Trophoblast cell (in vitro differentiated cells and primary cell): ENCODE data around the gene SUMO1.
"Not testable (repeated sequence)": the region's sequence is repeated elsewhere in the genome, so short reads cannot be mapped to it uniquely, and the experiment has no call there.

ENCODE experiments used
- DNase-seq, 2 donors: peaks; one replicate each; pipeline ENCODE4 v3.0.0-alpha.2; 2016
- H2AFZ ChIP-seq: 2 replicates; pipeline ENCODE4 v1.6.1; 2013; ENCODE audit warnings: low read length, moderate library complexity, mild to moderate bottlenecking; ENCODE audit not compliant: insufficient read depth, poor library complexity
- H2AK5ac ChIP-seq: 2 replicates; pipeline ENCODE4 v1.6.1; 2013; ENCODE audit warnings: mild to moderate bottlenecking, low read length
- H2BK120ac ChIP-seq: 2 replicates; pipeline ENCODE4 v1.6.1; 2013; ENCODE audit warnings: low read length, mild to moderate bottlenecking, moderate library complexity; ENCODE audit not compliant: insufficient read depth, poor library complexity
- H2BK12ac ChIP-seq: 2 replicates; pipeline ENCODE4 v1.6.1; 2013; ENCODE audit warnings: mild to moderate bottlenecking, low read length, moderate library complexity
- H2BK5ac ChIP-seq: 2 replicates; pipeline ENCODE4 v1.6.1; 2013; ENCODE audit warnings: low read length, low read depth, moderate library complexity, mild to moderate bottlenecking; ENCODE audit not compliant: poor library complexity
- H3K14ac ChIP-seq: 2 replicates; pipeline ENCODE4 v1.6.1; 2013; ENCODE audit warnings: mild to moderate bottlenecking, low read length
- H3K18ac ChIP-seq: 2 replicates; pipeline ENCODE4 v1.6.1; 2013; ENCODE audit warnings: mild to moderate bottlenecking, low read length
- H3K23ac ChIP-seq: 2 replicates; pipeline ENCODE4 v1.6.1; 2013; ENCODE audit warnings: low read length
- H3K27ac ChIP-seq: 2 replicates; pipeline ENCODE4 v1.5.1; 2013; ENCODE audit warnings: low read depth, mild to moderate bottlenecking, inconsistent platforms, low read length, moderate library complexity
- H3K27me3 ChIP-seq: 2 replicates; pipeline ENCODE4 v1.6.1; 2013; ENCODE audit warnings: inconsistent platforms, mild to moderate bottlenecking, low read length, moderate library complexity; ENCODE audit not compliant: insufficient read depth
- H3K36me3 ChIP-seq, 2 experiments: 1 replicate in 1 of 2; 2 replicates in 1 of 2; pipeline ENCODE4 v1.6.1; 2013; ENCODE audit warnings: low read length in 2 of 2, mild to moderate bottlenecking in 2 of 2, moderate library complexity in 1 of 2; ENCODE audit not compliant: insufficient read depth in 2 of 2, control insufficient read depth in 1 of 2
- H3K4ac ChIP-seq: 2 replicates; pipeline ENCODE4 v1.6.1; 2013; ENCODE audit warnings: low read depth, mild to moderate bottlenecking, low read length, moderate library complexity
- H3K4me1 ChIP-seq, 2 experiments: 1 replicate in 1 of 2; 2 replicates in 1 of 2; pipeline ENCODE4 v1.6.1; 2013; ENCODE audit warnings: low read length in 2 of 2, mild to moderate bottlenecking in 2 of 2, moderate library complexity in 1 of 2; ENCODE audit not compliant: insufficient read depth in 2 of 2, control insufficient read depth in 1 of 2
- H3K4me2 ChIP-seq: 2 replicates; pipeline ENCODE4 v1.6.1; 2013; ENCODE audit warnings: inconsistent platforms, mild to moderate bottlenecking, low read length, moderate library complexity
- H3K4me3 ChIP-seq: 2 replicates; pipeline ENCODE4 v1.5.1; 2013; ENCODE audit warnings: mild to moderate bottlenecking, low read depth, low read length, inconsistent platforms
- H3K79me1 ChIP-seq: one replicate; pipeline ENCODE4 v1.6.1; 2013; ENCODE audit warnings: low read length
- H3K79me2 ChIP-seq: 2 replicates; pipeline ENCODE4 v1.6.1; 2013; ENCODE audit warnings: low read length, mild to moderate bottlenecking; ENCODE audit not compliant: control insufficient read depth, insufficient read depth, poor library complexity
- H3K9ac ChIP-seq: 2 replicates; pipeline ENCODE4 v1.6.1; 2013; ENCODE audit warnings: mild to moderate bottlenecking, low read length
- H3K9me3 ChIP-seq: 2 replicates; pipeline ENCODE4 v1.6.1; 2013; ENCODE audit warnings: low read depth, mild to moderate bottlenecking, control low read depth, inconsistent platforms, low read length; ENCODE audit not compliant: insufficient read depth
- H4K12ac ChIP-seq: 2 replicates; pipeline ENCODE4 v1.6.1; 2013; ENCODE audit warnings: low read depth, mild to moderate bottlenecking, low read length, moderate library complexity
- H4K8ac ChIP-seq: 2 replicates; pipeline ENCODE4 v1.6.1; 2013; ENCODE audit warnings: low read depth, mild to moderate bottlenecking, low read length, moderate library complexity
- H4K91ac ChIP-seq: one replicate; pipeline ENCODE4 v1.6.1; 2013; ENCODE audit warnings: low read depth, mild to moderate bottlenecking, low read length, moderate library complexity
- WGBS: extraction: QIAGEN DNeasy Blood & Tissue Kit; methylation state at CpG from one replicate; pipeline ENCODE4 v1.1.7; 2013; ENCODE audit warnings: missing lambda C conversion rate; ENCODE audit not compliant: insufficient read length, insufficient coverage; ENCODE audit errors: extremely low coverage; 5-methylcytosine and 5-hydroxymethylcytosine counted together

Gene SUMO1

DNA sequence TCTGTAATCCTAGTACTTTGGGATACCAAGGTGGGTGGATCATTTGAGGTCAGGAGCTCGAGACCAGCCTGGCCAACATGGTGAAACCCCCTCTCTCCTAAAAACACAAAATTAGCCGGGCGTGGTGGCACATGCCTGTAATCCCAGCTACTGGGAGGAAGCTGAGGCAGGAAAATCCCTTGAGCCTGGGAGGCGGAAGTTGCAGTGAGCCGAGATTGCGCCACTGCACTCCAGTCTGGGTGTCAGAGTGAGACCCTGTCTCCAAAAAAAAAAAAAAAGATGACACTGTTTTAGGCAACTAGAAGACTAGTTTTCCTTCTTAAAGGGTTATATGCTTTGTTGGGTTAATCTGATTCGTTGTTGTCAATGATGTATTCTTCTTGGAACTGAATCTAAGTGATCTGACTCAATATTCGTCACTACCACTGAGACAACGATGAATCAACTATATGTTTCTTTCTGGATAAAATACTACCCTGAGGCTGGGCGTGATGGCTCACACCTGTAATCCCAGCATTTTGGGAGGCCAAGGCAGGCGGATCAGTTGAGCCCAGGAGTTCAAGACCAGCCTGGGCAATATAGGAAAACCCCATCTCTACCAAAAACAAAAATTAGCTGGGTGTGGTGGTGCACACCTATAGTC, 37.8 kb upstream of the SUMO1 start:
- not testable (repeated sequence) for H4K8ac ChIP-seq, H3K14ac ChIP-seq, H3K27me3 ChIP-seq, H3K4me2 ChIP-seq, H3K18ac ChIP-seq, H2BK12ac ChIP-seq, H2BK120ac ChIP-seq, H3K9ac ChIP-seq, H3K23ac ChIP-seq, H3K4me3 ChIP-seq, H2AK5ac ChIP-seq, H4K12ac ChIP-seq, H3K4me1 ChIP-seq, H2BK5ac ChIP-seq, H3K9me3 ChIP-seq, H2AFZ ChIP-seq, H4K91ac ChIP-seq, H3K27ac ChIP-seq, H3K79me1 ChIP-seq
- H3K79me2 ChIP-seq = peaks cover 15% of the 10 kb centered on the region
- peak overlapping the region; percentile 4 for H3K4ac ChIP-seq
- no CpG with 5 or more reads among the region's 11 CpGs for WGBS
- DNase-seq = peak; percentile 38 to 39
- H3K36me3 ChIP-seq = peaks cover 22 to 29% of the 10 kb centered on the region in 2 experiments

DNA sequence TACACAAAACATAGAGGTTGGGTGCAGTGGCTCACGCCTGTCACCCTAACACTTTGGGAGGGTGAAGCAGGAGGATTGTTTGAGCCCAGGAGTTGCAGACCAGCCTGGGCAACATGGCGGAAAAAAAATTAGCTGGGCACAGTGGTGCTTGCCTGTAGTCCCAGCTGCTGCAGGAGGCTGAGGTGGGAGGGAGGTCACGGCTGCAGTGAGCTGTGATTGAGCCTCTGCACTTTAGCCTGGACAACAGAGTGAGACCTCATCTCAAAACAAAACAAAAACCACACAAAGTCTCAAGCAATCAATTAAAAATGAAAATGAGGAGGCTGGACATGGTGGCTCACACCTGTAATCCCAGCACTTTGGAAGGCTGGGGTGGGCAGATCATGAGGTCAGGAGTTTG, 32.1 kb upstream of the SUMO1 start:
- H4K8ac ChIP-seq = no peak overlapping the region
- H3K27ac ChIP-seq = no peak overlapping the region
- no peaks in the 10 kb centered on the region for H3K9me3 ChIP-seq
- no CpG with 5 or more reads among the region's 3 CpGs for WGBS
- no peak overlapping the region for H2AK5ac ChIP-seq
- H3K18ac ChIP-seq = no peak overlapping the region
- peaks cover 0 to 2% of the 10 kb centered on the region in 2 experiments for H3K36me3 ChIP-seq
- no peak overlapping the region for H2BK12ac ChIP-seq
- no peak for DNase-seq
- H3K27me3 ChIP-seq = no peaks in the 10 kb centered on the region
- H2BK120ac ChIP-seq = no peak overlapping the region
- peak overlapping the region; percentile 74 for H3K4ac ChIP-seq
- peaks cover 39% of the 10 kb centered on the region for H3K79me2 ChIP-seq
- H3K4me3 ChIP-seq = no peak overlapping the region
- no peak overlapping the region for H2BK5ac ChIP-seq
- H3K14ac ChIP-seq = no peak overlapping the region
- peaks cover 5% of the 10 kb centered on the region for H3K79me1 ChIP-seq
- no peak overlapping the region for H4K12ac ChIP-seq
- no peak overlapping the region for H3K9ac ChIP-seq
- H3K4me1 ChIP-seq = peaks cover 0 to 2% of the 10 kb centered on the region in 2 experiments
- no peak overlapping the region for H3K23ac ChIP-seq
- H3K4me2 ChIP-seq = no peak overlapping the region
- no peak overlapping the region for H2AFZ ChIP-seq
- no peak overlapping the region for H4K91ac ChIP-seq

DNA sequence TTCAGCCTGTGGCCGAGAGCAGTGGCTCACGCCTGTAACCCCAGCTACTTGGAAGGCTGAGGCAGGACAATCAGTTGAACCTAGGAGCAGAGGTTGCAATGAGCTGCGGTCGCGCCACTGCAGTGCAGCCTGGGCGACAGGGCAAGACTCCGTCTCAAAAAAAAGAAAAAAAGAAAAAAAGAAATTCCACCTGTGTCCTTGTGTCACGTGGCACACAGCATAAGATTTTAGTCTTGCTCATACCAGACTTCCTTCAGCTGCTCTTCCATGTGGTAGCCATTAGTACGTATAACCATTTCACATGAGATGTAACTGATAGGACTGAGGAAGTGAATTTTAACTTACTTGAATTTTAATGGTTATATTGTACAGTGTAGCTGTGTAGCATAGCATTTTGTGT, 31.2 kb upstream of the SUMO1 start:
- DNase-seq = peak in 1 of 2 donors; percentile 25
- H3K9ac ChIP-seq = no peak overlapping the region
- WGBS = no CpG with 5 or more reads among the region's 9 CpGs

DNA sequence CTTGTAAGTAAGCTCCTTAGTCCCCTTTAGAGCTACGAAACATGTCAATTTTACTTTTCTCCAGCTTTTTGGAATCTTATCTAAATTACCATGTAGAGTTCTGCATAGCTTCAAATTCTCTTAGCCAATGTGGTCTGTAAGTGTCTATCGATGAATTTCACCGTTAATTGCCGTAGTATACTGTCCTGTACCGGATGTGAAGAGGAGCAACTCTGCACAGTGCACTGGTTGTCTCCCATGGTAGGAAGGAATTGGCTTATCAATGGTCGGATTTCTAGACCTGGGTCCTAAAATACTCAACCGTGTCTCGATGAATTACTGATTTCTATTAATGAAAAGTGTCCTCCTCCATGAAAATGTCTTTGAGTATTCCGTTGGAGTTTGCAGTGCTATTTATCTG, 29.1 kb upstream of the SUMO1 start:
- Histone ChIP-seq H3K79me1 (peaks cover 5% of the 10 kb centered on the region), H3K4me1 (peaks cover 2 to 4% of the 10 kb centered on the region in 2 experiments), H3K18ac (no peak overlapping the region), H3K27me3 (no peaks in the 10 kb centered on the region), H4K12ac (no peak overlapping the region), H3K4me2 (peak overlapping the region; percentile 49), H4K8ac (no peak overlapping the region), H3K27ac (no peak overlapping the region), H3K79me2 (peaks cover 32% of the 10 kb centered on the region), H3K14ac (no peak overlapping the region), H2BK120ac (no peak overlapping the region), H3K9ac (no peak overlapping the region), H2AFZ (no peak overlapping the region), H2BK5ac (no peak overlapping the region), H3K23ac (no peak overlapping the region), H3K36me3 (peaks cover 0 to 4% of the 10 kb centered on the region in 2 experiments), H2BK12ac (no peak overlapping the region), H3K4me3 (no peak overlapping the region), H2AK5ac (no peak overlapping the region), H3K9me3 (no peaks in the 10 kb centered on the region), H4K91ac (no peak overlapping the region), H3K4ac (peak overlapping the region; percentile 66)
- no CpG with 5 or more reads among the region's 9 CpGs for WGBS
- no peak for DNase-seq

More for the DNA sequence above, 31.2 kb upstream of the SUMO1 start:
- Histone ChIP-seq H2BK120ac (no peak overlapping the region), H3K4me1 (peaks cover 1 to 3% of the 10 kb centered on the region in 2 experiments), H3K4me3 (no peak overlapping the region), H3K79me1 (peaks cover 5% of the 10 kb centered on the region), H3K4me2 (no peak overlapping the region), H4K8ac (no peak overlapping the region), H2AK5ac (no peak overlapping the region), H3K4ac (peak overlapping the region; percentile 100), H4K12ac (no peak overlapping the region), H3K23ac (no peak overlapping the region), H4K91ac (no peak overlapping the region), H3K27ac (no peak overlapping the region), H3K18ac (no peak overlapping the region), H3K79me2 (peaks cover 38% of the 10 kb centered on the region), H2BK12ac (no peak overlapping the region), H2BK5ac (no peak overlapping the region), H2AFZ (no peak overlapping the region), H3K36me3 (peaks cover 0 to 3% of the 10 kb centered on the region in 2 experiments), H3K9me3 (no peaks in the 10 kb centered on the region), H3K14ac (no peak overlapping the region), H3K27me3 (no peaks in the 10 kb centered on the region)
